Adipocyte (in vitro differentiated cells): ENCODE measurements around the gene KCNQ4.

Experiments
- DNase-seq: peaks from one replicate; pipeline ENCODE4 v3.0.0-alpha.2; 2015; ENCODE audit warnings: low read depth
- H3K27me3 ChIP-seq: replicated peaks from 2 replicates; pipeline ENCODE4 v1.7.0; 2013; ENCODE audit warnings: mild to moderate bottlenecking, low read length, moderate library complexity; ENCODE audit not compliant: control insufficient read depth, insufficient read depth
- H3K36me3 ChIP-seq: 2 replicates; pipeline ENCODE4 v1.7.0; 2013; ENCODE audit warnings: low read length, mild to moderate bottlenecking, moderate library complexity; ENCODE audit not compliant: control insufficient read depth, insufficient read depth, severe bottlenecking
- H3K4me1 ChIP-seq: 2 replicates; pipeline ENCODE4 v1.7.0; 2013; ENCODE audit warnings: mild to moderate bottlenecking, low read length, moderate library complexity; ENCODE audit not compliant: control insufficient read depth, insufficient read depth
- H3K4me3 ChIP-seq: 2 replicates; pipeline ENCODE4 v1.7.0; 2013; ENCODE audit warnings: mild to moderate bottlenecking, low read length, moderate library complexity
- H3K9ac ChIP-seq: 2 replicates; pipeline ENCODE4 v1.7.0; 2013; ENCODE audit warnings: mild to moderate bottlenecking, low read length, moderate library complexity
- H3K9me3 ChIP-seq: 2 replicates; pipeline ENCODE4 v1.7.0; 2013; ENCODE audit warnings: mild to moderate bottlenecking, low read length, moderate library complexity; ENCODE audit not compliant: control insufficient read depth

The KCNQ4 gene

DNA sequence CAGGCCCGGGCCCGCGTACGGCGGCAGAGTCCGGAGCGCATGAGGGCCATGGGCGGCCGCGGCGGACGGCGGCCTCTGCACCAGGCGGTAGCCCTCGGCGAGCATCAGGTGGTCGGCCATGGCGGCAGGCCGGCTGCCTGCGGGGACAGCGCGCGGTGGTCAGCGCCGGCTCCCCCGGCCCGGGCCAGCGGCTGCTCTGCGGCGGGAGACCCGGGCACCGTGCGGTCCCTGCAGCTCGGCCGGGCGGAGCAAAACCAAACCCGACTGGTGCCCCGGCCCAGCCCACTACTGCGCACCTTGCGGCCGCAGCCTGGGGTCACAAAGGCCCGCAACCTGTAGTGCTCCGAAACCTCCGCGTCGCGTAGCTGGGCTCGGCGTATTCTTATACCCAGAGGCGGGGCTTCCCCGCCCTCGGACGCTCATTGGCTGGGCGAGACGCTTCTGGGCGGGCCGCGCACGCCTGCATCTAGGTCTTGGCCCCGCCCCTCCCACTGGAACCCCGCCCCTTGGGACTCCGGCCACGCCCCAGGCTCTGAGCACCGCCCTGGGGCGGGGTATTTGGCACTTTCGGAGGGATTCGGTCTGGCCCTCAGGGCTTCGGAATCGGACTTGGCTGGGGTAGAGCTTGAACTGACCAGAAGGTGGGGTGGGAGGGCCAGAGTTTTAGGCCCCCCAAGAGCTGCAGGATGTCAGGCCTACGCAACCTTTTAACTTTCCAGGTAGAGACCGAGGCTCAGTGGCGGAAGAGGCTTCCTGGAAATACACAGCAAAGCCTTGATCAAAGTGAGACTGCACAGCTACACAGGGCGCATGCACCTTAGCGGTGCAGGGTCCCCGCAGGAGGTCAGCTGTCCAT, 78.6 kb downstream of the KCNQ4 start, which contains the start of gene CITED4:
CITED4 (minus strand) TSS at position 356 of the 856 bp plus-strand sequence; CDS start at position 120, 236 bp downstream.
- no peaks in the 10 kb centered on the region for H3K27me3 ChIP-seq
- peak; percentile 98 for DNase-seq
- H3K4me3 ChIP-seq, result peak within 1 kb of the TSS; percentile 79
- peak within 1 kb of the TSS; percentile 76 for H3K9ac ChIP-seq
- peaks cover 9% of the 10 kb centered on the region for H3K4me1 ChIP-seq
- H3K9me3 ChIP-seq, result no peaks in the 10 kb centered on the region
- no peaks in the 10 kb centered on the region for H3K36me3 ChIP-seq

- Histone ChIP-seq H3K4me3 (no peak overlapping the region), H3K27me3 (no peaks in the 10 kb centered on the region), H3K9ac (no peak overlapping the region), H3K4me1 (no peaks in the 10 kb centered on the region), H3K36me3 (no peaks in the 10 kb centered on the region), H3K9me3 (peaks cover 4% of the 10 kb centered on the region)
- DNase-seq, result peak; percentile 63
Measured at GRCh38 chr1:40868051-40868723, 84.6 kb downstream of the KCNQ4 start.

DNA sequence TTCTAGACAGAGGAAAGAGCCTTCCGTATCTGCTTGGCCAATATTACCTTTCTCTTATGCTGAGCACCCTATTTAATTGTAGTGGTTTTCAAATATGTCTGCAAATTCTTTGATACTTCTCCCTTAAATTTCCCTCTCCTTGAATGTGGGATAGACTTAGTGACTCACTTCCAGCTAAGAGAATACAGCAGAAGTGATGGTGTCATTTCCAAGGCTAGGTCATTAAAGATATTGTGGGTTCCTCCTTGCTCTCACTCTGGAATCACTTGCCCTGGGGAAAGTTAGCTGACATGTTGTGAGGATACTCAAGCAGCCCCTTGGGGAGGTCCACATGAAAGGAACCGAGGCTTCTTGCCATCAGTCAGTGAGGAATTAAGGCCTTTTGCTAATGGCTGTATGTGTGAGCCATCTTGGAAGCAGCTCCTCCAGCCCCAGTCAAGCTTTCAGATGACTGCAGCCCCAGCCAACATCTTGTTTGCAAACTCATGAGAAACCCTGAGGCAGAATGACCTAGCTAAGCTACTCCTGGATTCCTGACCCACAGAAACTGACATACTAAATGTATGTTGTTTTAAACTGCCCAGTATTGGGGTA, 86.6 kb downstream of the KCNQ4 start:
- H3K9me3 ChIP-seq, result peaks cover 4% of the 10 kb centered on the region
- H3K9ac ChIP-seq, result no peak overlapping the region
- H3K36me3 ChIP-seq, result no peaks in the 10 kb centered on the region
- no peak overlapping the region for H3K4me3 ChIP-seq
- no peak for DNase-seq
- no peaks in the 10 kb centered on the region for H3K4me1 ChIP-seq
- H3K27me3 ChIP-seq, result no peaks in the 10 kb centered on the region

DNA sequence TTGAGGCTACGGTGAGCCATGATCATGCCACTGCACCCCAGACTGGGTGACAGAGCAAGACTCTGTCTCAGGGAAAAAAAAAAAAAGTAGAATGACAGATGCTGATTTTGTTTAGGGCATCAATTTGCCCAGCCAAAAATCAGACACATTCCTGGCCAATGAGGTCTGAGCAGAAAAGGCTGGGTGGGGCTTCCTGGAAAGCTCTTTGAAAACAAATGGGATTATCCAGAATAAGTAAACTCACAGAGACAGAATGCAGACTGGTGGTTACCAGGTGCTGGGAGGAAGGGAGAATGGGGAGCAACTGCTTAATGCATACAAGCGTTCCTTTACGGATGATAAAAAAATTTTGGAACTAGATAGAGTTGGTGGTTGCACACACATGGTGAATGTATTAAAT, 88.7 kb downstream of the KCNQ4 start:
- Histone ChIP-seq H3K4me3 (no peak overlapping the region), H3K9ac (no peak overlapping the region), H3K4me1 (no peaks in the 10 kb centered on the region), H3K9me3 (peaks cover 14% of the 10 kb centered on the region), H3K36me3 (no peaks in the 10 kb centered on the region), H3K27me3 (no peaks in the 10 kb centered on the region)
- no peak for DNase-seq

- Histone ChIP-seq H3K4me1 (peaks cover 8% of the 10 kb centered on the region), H3K9me3 (peaks cover 14% of the 10 kb centered on the region), H3K4me3 (no peak overlapping the region), H3K9ac (no peak overlapping the region), H3K27me3 (no peaks in the 10 kb centered on the region), H3K36me3 (no peaks in the 10 kb centered on the region)
- no peak for DNase-seq
Measured at GRCh38 chr1:40873863-40874472, 90.4 kb downstream of the KCNQ4 start.

GRCh38 chr1:40876436-40876761, 92.8 kb downstream of the KCNQ4 start:
- no peak overlapping the region for H3K9ac ChIP-seq
- H3K9me3 ChIP-seq, result peaks cover 10% of the 10 kb centered on the region
- no peak overlapping the region for H3K4me3 ChIP-seq
- H3K36me3 ChIP-seq, result no peaks in the 10 kb centered on the region
- H3K27me3 ChIP-seq, result no peaks in the 10 kb centered on the region
- H3K4me1 ChIP-seq, result peaks cover 8% of the 10 kb centered on the region
- no peak for DNase-seq

- Histone ChIP-seq H3K36me3 (no peaks in the 10 kb centered on the region), H3K9ac (no peak overlapping the region), H3K4me1 (peaks cover 8% of the 10 kb centered on the region), H3K9me3 (peaks cover 10% of the 10 kb centered on the region), H3K4me3 (no peak overlapping the region), H3K27me3 (no peaks in the 10 kb centered on the region)
- no peak for DNase-seq
Measured at GRCh38 chr1:40876891-40877290, 93.3 kb downstream of the KCNQ4 start.

- Histone ChIP-seq H3K4me3 (no peak overlapping the region), H3K27me3 (no peaks in the 10 kb centered on the region), H3K4me1 (peaks cover 8% of the 10 kb centered on the region), H3K36me3 (no peaks in the 10 kb centered on the region), H3K9ac (no peak overlapping the region), H3K9me3 (peaks cover 10% of the 10 kb centered on the region)
- DNase-seq, result peak; percentile 78
Measured at GRCh38 chr1:40877698-40878097, 94.1 kb downstream of the KCNQ4 start.

DNA sequence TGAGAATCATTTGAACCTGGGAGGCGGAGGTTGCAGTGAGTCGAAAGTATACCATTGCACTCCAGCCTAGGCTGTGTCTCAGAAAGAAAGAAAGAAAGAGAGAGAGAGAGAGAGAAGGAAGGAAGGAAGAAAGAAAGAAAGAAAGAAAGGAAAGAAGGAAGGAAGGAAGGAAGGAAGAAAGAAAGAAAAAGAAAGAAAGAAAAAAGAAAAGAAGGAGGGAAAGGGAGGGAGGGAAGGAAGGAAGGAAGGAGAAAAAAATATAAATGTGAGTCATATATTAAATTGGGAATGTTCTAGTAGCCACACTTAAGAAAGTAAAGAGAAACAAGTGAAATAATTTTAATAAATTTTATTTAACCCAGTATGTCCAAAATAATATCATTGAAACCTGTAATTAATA, 95.3 kb downstream of the KCNQ4 start:
- no peak overlapping the region for H3K9ac ChIP-seq
- H3K4me1 ChIP-seq, result peaks cover 8% of the 10 kb centered on the region
- no peak for DNase-seq
- no peak overlapping the region for H3K4me3 ChIP-seq
- H3K36me3 ChIP-seq, result no peaks in the 10 kb centered on the region
- no peaks in the 10 kb centered on the region for H3K27me3 ChIP-seq
- peaks cover 10% of the 10 kb centered on the region for H3K9me3 ChIP-seq

- DNase-seq, result no peak
- H3K4me1 ChIP-seq, result peaks cover 8% of the 10 kb centered on the region
- peaks cover 10% of the 10 kb centered on the region for H3K9me3 ChIP-seq
- H3K27me3 ChIP-seq, result no peaks in the 10 kb centered on the region
- no peak overlapping the region for H3K4me3 ChIP-seq
- H3K36me3 ChIP-seq, result no peaks in the 10 kb centered on the region
- no peak overlapping the region for H3K9ac ChIP-seq
Measured at GRCh38 chr1:40879482-40880175, 96.0 kb downstream of the KCNQ4 start.
